GM12875 (cell line): ENCODE results near the gene CERK.

Experiments
- H3K4me3 ChIP-seq: one replicate; pipeline ENCODE4 v1.5.1; 2011; ENCODE audit warnings: low read depth, low read length, control low read depth
- TF ChIP-seq, protein P1 (sequence below): IDR thresholded peaks from 2 replicates; pipeline ENCODE4 v1.5.1; 2011; ENCODE audit warnings: low read depth, mild to moderate bottlenecking, control low read depth, inconsistent platforms, low read length, moderate library complexity, borderline replicate concordance; ENCODE audit not compliant: insufficient read depth

The CERK gene

GRCh38 chr22:46770726-46771125 lies 32.7 kb upstream of the CERK start:
- peak overlapping the region; percentile 22 for H3K4me3 ChIP-seq
- TF ChIP-seq, protein P1, sequence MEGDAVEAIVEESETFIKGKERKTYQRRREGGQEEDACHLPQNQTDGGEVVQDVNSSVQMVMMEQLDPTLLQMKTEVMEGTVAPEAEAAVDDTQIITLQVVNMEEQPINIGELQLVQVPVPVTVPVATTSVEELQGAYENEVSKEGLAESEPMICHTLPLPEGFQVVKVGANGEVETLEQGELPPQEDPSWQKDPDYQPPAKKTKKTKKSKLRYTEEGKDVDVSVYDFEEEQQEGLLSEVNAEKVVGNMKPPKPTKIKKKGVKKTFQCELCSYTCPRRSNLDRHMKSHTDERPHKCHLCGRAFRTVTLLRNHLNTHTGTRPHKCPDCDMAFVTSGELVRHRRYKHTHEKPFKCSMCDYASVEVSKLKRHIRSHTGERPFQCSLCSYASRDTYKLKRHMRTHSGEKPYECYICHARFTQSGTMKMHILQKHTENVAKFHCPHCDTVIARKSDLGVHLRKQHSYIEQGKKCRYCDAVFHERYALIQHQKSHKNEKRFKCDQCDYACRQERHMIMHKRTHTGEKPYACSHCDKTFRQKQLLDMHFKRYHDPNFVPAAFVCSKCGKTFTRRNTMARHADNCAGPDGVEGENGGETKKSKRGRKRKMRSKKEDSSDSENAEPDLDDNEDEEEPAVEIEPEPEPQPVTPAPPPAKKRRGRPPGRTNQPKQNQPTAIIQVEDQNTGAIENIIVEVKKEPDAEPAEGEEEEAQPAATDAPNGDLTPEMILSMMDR = no peak

GRCh38 chr22:46770151-46770641 lies 32.1 kb upstream of the CERK start:
- TF ChIP-seq, protein P1 = no peak
- H3K4me3 ChIP-seq = peak overlapping the region; percentile 22

- TF ChIP-seq, protein P1 = no peak
Measured at GRCh38 chr22:46769706-46770105, 31.7 kb upstream of the CERK start.

DNA sequence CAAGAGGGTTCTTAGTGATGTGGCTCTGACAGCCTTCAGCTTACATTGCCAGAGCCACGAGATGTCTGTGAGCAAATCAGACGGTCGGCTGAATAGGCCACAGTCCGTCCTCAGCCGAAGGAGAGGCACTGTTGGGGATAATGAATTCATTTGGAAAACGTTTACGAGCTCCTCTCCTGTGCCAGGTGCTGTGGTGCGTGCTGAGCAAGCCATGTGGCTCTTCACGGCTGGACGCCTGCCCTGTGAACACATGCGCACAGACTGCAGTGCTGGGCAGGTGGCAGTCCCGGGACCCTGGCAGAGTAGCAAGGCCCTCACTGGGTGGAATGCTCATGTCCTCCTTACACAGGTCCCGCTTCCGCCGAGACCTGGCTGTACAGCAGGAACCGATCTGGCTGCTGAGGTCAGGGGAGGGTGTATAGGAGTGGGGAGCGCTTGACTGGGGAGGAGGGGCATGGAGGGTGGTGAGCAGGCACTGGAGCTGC lies 31.2 kb upstream of the CERK start:
- H3K4me3 ChIP-seq = peak overlapping the region; percentile 21
- TF ChIP-seq, protein P1 = no peak

More at GRCh38 chr22:46769706-46770105, 31.7 kb upstream of the CERK start:
- H3K4me3 ChIP-seq = peak overlapping the region; percentile 6

- H3K4me3 ChIP-seq = no peak overlapping the region
- TF ChIP-seq, protein P1 = no peak
Measured at GRCh38 chr22:46767249-46767985, 29.4 kb upstream of the CERK start.

DNA sequence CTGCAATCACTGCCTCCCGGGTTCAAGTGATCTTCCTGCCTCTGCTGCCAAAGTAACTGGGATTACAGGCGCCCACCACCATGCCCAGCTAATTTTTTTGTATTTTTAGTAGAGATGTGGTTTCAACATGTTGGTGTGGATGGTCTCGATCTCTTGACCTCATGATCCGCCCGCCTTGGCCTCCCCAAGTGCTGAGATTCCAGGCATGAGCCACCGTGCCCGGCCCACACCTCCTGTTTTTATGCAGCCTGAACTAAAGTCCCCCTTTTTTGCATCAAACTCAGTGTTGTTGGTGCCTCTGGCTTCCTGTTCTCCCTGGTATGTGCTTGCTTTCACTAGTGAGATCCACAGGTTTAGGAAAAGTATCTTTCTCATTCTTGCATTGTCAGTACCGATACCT lies 28.6 kb upstream of the CERK start:
- TF ChIP-seq, protein P1 = no peak

More for the DNA sequence above, 28.6 kb upstream of the CERK start:
- H3K4me3 ChIP-seq = no peak overlapping the region
